GM19397 (cell line): Measurements from ENCODE around the gene YAP1.
"Not testable (repeated sequence)": the region's sequence is repeated elsewhere in the genome, so short reads cannot be mapped to it uniquely, and the experiment has no call there.

ENCODE experiments used
- ATAC-seq: cut with Tn5 transposase; IDR thresholded peaks from one replicate; pipeline ENCODE4 v1.9.1; 2021; ENCODE audit warnings: mild to moderate bottlenecking, moderate library complexity; ENCODE audit not compliant: unreplicated experiment

The YAP1 gene

GRCh38 chr11:102196816-102197215, 86.6 kb downstream of the YAP1 start:
- ATAC-seq: no peak

DNA sequence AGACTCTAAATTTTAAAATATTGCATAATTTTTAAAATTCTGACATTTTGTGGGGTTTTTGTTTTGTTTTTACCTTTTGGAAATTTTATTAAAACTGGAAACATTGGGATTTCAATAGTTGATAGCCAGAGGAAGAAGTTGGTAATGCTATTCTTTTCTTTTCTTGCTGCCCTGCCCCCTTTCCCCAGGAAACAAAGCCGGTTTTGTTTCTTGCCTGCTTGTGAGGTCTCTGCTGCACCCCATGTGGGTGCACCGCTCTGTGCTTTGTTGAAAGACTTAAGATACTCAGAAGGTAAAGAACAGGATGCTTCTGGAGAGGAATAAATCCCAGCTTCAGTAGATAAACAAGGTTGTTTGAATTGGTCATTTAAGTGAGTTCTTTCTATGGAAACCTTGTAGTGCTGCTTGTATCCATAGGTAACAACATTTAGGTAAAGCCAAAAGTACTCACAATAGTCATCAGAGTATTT, 87.5 kb downstream of the YAP1 start:
- ATAC-seq: no peak

- no peak for ATAC-seq
These were observed 89.4 kb downstream of the YAP1 start for GRCh38 chr11:102199673-102200072.

- not testable (repeated sequence) for ATAC-seq
These were observed 90.1 kb downstream of the YAP1 start for GRCh38 chr11:102200325-102200724.

DNA sequence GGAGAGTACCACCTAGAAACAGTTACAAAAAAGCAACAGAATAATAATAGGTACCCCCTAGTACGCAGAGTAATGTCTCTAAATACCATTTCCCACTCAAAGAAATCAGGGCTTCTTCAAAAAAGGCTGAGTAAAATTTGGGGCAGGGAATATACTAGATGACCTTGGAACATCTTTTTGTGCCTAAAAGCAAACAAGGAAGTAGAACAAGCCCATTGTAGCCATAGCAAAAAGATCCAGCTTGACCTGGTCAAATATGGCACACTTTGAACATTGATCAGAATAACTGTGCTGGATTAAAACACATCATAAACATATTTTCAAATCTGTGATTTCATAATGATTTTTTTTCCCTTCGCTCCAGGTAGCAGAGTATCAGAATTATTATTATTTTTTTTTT, 91.5 kb downstream of the YAP1 start:
- ATAC-seq: no peak

DNA sequence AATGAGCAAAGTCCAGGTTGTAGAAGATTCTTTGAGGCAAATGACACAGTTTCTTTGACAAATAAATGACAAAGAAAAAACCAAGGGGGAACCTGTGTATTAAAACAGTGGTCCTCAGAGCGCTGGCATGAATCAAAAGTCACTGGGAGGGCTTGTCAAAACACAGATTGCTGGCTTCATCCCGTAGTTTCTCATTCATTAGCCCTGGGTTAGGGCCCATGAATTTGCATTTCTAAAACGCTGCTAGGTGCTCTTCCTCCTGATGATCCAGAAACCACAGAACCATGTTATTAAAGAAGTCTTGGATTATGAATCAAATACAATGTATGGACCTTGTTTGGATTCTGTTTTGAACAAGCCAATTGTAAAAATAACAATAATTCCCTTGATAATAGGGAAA, 92.7 kb downstream of the YAP1 start:
- no peak for ATAC-seq

DNA sequence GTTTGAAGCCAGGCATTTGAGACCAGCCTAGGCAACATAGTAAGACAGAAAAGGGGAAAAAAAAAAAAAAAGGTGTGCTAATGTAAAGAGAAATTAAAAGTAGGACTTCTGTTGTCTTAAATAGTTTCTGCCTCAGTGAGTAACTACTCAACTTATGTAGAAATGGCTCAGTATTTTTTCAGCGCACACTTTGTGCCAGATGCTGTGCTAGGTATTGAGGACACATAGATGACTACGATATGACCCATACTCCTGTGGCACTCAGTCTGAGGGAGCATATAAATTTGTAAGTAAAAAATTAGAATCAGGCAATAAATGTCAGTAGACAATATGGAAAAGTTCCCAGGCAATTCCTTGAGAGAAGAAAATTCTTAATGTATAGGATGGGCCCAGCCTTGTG, 93.9 kb downstream of the YAP1 start:
- ATAC-seq: no peak

- no peak for ATAC-seq
These were observed 95.6 kb downstream of the YAP1 start for GRCh38 chr11:102205805-102206204.

- no peak for ATAC-seq
These were observed 98.6 kb downstream of the YAP1 start for GRCh38 chr11:102208835-102209234.

DNA sequence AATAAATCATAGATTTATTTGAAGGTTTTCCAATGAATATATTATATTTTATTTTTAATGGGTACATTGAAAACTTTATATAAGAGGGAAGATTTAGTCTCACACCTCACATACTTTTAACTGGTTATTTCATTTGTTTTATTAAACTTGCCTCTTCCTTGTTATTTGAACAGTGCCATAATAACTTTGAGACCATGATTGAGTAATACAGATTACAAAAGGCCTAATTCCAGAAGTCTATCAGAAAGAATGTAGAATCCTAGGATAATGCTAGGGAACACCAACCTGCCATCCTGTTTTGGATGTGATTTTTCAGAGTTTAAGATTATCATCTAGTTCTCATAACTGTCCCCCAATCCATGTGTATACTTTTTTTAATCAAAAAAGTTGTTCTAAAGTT, 104.4 kb downstream of the YAP1 start:
- ATAC-seq: no peak

DNA sequence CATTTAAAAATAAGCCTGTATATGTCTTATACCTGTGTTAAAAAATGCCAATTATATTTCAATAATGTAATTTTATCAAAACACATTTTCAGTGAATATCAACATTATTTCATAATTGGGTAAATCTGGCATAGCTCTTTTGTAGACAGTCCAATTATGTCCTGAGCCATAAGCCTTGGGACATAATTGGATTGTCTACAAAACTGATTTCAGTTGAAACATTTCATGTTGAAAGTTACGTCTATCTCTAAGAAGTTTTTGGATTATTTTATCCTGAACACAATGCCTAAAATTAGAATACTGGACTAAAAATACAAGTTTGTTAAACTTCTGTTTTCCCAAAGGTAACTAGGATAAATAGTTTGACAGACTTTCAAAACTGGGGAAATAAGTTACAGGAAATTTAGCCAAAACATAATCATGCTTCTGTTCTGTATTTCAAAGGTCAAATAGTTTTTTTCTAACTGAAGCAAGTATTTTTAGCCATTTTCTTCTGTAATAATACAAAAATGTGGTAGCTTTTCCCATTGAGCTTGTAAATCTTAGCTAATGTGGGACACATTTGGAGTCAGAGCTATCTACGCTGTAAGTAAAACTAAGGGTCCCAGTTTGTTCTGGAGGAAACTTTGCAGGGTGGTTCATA, 106.3 kb downstream of the YAP1 start:
- no peak for ATAC-seq

DNA sequence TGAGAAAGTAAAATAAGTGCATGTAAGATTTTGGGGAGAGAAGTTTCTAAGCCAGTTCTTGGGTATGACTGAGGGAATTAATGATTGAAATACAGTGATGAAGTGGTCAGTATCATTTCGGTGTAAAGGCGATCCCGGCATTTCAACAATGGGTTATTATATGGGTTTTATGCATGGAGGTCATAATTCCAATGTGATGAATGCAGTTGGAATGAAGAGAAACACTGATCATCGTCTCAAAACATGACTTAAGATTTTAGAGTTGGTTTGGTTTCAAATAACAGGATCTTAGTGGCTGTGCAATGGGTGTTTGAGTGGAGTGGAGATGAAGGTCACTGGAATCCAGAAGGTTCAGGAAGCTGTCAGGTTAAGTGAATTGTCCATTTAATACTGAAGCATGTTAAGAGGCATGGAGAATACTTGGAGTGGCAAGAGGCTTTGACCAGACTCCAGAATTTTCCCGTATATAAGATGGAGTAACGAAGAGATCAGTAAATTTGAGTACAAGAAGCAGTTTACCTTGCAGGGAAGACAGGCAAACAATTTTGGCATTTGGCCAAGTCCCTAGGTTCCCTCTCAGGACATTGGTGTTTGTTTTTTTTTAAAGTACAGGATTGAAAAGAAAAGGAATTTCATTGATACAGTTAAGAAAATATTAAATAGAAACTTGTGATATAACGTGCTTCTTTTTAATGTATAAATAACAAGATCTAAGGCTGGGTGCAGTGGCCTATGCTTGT, 110.7 kb downstream of the YAP1 start:
- ATAC-seq: no peak

DNA sequence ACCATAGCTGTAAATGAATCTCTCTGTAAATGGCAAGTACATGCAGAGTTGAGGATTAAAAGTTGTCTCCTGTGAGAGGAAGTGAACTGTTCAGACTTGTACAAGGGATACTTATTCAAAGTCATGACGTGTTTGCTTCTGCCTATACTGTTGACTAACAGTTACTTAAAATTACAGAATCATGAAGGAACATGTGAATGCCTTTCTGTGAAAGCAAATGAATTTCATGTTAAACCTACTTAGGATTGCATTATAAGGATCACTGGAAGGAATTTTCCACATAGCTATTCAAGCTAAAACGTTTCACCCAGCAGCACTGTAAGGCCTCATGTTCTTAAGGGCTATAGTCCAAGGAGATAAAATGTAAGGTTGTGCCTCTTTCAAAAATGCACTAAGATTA, 113.6 kb downstream of the YAP1 start:
- no peak for ATAC-seq

GRCh38 chr11:102225689-102226568, 115.7 kb downstream of the YAP1 start:
- ATAC-seq: no peak

GRCh38 chr11:102226702-102227490, 116.6 kb downstream of the YAP1 start:
- no peak for ATAC-seq

GRCh38 chr11:102229510-102230123, 119.4 kb downstream of the YAP1 start:
- no peak for ATAC-seq

- no peak for ATAC-seq
These were observed 119.9 kb downstream of the YAP1 start for GRCh38 chr11:102230186-102230585.

- ATAC-seq: no peak
These were observed 120.7 kb downstream of the YAP1 start for GRCh38 chr11:102230911-102231310.

DNA sequence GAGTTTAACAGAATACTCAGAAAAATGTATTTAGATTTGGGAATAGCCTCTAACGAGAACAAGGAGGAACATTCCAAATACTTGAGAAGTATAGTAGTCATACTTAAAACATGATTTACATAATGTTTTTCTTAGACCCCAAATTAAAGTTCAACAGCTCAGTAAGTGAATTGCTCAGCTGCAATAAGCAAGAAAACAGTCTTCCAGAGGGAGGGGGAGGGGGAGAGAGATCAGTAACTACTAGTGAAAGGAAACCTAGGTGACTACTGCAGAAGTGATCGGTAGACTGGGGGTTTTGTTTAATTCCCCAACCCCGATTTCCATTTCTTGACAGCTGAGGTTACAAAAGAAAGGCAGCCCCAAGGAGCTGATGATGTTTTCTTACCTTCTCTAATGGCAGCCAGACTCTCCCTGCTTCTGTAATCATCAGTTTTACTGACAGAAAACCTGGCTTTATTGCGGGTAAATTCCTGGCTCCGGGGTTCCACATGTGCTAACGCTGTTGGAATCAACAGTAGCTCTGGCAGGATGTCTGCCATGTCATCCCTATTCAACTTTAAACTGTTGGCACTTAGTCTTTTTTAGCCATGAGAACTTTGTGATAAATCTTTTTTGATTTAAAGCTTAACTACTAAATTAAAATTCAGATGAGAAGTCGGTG, 124.7 kb downstream of the YAP1 start:
- ATAC-seq: no peak
